ENCODE measurements around the gene SIPA1.

SIPA1 gene

DNA sequence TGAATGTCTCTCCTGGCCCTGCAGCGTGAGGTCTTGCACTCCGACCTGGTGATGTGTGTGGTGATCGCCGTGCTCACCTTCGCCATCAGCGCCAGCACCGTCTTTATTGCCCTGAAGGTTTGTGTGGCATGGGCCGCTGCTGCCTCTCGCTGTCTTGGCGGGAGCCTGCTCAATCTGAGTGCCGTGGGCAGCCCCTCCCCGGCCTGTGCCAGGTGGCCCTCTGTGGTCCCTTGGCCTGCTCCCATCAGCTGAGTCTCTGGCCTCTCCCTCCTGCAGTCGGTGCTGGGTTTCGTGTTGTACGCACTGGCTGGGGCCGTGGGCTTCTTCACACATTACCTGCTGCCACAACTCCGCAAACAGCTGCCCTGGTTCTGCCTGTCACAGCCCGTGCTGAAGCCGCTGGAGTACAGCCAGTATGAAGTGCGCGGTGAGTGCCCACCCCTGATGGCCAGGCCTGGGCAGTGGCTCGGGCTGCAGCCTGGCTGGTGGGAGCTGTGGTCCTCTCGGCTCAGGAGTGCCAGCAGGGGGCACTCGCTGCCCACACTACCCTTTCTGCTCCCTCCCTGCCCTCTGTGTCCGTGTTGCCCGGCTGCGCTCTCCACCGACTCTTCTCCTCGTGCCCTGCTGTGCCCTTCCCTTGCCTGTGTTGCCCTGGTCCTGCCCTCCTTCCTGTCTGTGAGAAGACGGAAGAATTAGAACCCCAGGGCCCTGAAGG, 12.1 kb upstream of the SIPA1 start:
- ChIA-PET POLR2A (interaction anchor here (0.6 kb wide), 1 partner anchor 11 kb away, joined by 3 read pairs; no protein-coding TSS in a partner anchor), CTCF (interaction anchor here (0.7 to 4.7 kb wide), 30 partner anchors 9 to 264 kb away, joined by 3 to 54 read pairs (median 4); partner anchors contain the start of genes AP5B1, CCDC85B, KAT5 and MUS81)
- TF ChIP-seq, protein P1, sequence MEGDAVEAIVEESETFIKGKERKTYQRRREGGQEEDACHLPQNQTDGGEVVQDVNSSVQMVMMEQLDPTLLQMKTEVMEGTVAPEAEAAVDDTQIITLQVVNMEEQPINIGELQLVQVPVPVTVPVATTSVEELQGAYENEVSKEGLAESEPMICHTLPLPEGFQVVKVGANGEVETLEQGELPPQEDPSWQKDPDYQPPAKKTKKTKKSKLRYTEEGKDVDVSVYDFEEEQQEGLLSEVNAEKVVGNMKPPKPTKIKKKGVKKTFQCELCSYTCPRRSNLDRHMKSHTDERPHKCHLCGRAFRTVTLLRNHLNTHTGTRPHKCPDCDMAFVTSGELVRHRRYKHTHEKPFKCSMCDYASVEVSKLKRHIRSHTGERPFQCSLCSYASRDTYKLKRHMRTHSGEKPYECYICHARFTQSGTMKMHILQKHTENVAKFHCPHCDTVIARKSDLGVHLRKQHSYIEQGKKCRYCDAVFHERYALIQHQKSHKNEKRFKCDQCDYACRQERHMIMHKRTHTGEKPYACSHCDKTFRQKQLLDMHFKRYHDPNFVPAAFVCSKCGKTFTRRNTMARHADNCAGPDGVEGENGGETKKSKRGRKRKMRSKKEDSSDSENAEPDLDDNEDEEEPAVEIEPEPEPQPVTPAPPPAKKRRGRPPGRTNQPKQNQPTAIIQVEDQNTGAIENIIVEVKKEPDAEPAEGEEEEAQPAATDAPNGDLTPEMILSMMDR (IDR thresholded peaks at IDR 0.05; ENCODE audit: control extremely low read depth, extremely low read depth, low read depth, missing control alignments) = peak; percentile 71
- peak; percentile 84 for DNase-seq (ENCODE audit: extremely low spot score)

DNA sequence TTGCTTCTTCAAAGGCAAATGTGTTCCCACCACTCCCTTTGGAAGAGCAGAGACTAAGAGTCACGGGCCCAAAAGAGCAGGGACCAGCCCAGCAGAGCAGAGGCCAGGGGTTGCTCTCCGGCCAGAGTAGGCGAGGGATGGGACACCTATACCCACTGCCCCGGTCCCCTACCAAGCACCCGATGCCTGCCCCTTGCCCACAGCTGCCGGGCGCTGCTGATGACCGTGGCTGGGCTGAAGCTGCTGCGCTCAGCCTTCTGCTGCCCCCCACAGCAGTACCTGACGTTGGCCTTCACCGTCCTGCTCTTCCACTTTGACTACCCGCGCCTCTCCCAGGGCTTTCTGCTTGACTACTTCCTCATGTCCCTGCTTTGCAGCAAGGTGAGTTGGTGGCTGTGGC, 10.7 kb upstream of the SIPA1 start:
- ChIA-PET POLR2A (no interaction called here), CTCF (interaction anchor here (0.9 to 4.7 kb wide), 11 partner anchors 8 to 257 kb away, joined by 3 to 54 read pairs (median 8); partner anchors contain the start of genes AP5B1, KAT5 and SIPA1)
- TF ChIP-seq, protein P1 (IDR thresholded peaks at IDR 0.05; ENCODE audit: control extremely low read depth, extremely low read depth, low read depth, missing control alignments) = no peak
- DNase-seq (ENCODE audit: extremely low spot score) = no peak

DNA sequence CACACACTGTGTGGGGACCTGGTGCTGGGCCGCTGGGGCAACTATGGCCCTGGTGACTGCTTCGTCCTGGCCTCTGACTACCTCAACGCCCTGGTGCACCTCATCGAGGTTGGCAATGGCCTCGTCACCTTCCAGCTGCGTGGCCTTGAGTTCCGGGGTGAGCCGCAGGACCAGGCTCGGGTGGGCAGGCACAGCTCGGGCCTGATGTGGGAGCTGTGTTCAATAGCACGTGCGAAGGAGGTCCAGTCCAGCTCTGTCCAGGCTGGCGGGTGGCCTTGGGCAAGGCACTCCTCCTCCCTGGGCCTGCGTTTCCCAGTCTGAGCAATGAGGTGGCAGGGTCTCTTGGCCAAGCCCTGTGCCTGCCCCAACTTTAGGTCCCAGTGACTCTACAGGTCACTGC, 8.3 kb upstream of the SIPA1 start:
- DNase-seq (ENCODE audit: extremely low spot score) = no peak
- ChIA-PET POLR2A (no interaction called here), CTCF (interaction anchor here (1.4 to 2.8 kb wide), 2 partner anchors 9 to 13 kb away, joined by 5 to 10 read pairs; partner anchors contain the start of gene SIPA1)
- TF ChIP-seq, protein P1 (IDR thresholded peaks at IDR 0.05; ENCODE audit: control extremely low read depth, extremely low read depth, low read depth, missing control alignments) = no peak

DNA sequence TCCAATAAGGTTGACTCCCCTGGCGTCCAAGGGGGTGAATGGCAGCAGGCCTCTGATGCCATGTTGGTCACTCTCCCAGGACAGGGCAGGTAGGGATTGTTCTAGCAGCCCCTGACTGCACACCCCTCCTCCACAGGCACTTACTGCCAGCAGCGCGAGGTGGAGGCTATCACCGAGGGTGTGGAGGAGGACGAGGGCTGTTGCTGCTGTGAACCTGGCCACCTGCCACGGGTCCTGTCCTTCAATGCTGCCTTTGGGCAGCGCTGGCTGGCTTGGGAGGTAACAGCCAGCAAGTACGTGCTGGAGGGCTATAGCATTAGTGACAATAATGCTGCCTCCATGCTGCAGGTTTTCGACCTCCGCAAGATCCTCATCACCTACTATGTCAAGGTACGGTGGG, 7.7 kb upstream of the SIPA1 start:
- DNase-seq (ENCODE audit: extremely low spot score) = no peak
- ChIA-PET CTCF (interaction anchor here (2.8 kb wide), 1 partner anchor 8 kb away, joined by 10 read pairs; the partner anchor contains the start of gene SIPA1), POLR2A (no interaction called here)
- TF ChIP-seq, protein P1 (IDR thresholded peaks at IDR 0.05; ENCODE audit: control extremely low read depth, extremely low read depth, low read depth, missing control alignments) = no peak

DNA sequence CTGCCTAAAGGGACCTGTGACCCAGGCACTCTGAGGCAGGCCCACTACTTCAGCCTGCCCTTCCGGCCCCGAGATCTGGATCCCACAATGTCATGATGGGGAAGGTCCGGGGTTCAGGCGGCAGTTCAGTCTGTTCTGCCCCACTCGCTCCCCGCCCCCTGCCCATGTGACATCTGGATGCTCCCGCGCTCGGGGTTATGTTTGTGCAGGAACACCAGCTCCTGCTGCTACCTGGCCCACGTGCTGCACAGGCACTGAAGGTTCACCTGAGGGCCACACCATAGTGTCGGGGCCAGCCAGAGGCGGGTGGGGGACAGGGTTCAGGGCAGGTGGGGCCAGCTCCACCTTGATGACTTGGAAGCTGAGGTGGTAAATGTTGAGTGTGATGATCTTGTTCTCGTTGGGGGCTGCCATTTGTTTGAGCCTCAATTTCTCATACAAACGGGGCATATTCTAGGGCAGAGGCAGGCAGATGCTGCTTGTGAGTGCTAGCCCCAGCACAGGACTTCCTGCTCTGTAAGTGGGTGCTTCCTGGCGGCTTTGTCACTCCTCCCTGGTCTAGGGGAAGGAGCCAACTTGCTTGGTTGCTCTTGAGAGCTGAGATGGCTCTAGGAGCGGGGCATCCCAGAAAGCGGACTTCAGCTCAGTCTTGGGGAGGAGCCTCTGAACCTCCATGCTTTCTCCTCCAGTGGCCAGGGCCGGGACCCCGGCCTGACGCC, 4.4 kb upstream of the SIPA1 start:
- no peak for DNase-seq (ENCODE audit: extremely low spot score)
- CTCF ChIA-PET = interaction anchor here (0.8 to 1.0 kb wide), 3 partner anchors 39 to 226 kb away, joined by 3 to 4 read pairs (median 3); no protein-coding TSS in a partner anchor
- POLR2A ChIA-PET = interaction anchor here (1.0 kb wide), 1 partner anchor 11 kb away, joined by 3 read pairs; no protein-coding TSS in a partner anchor
- TF ChIP-seq, protein P1 (IDR thresholded peaks at IDR 0.05; ENCODE audit: control extremely low read depth, extremely low read depth, low read depth, missing control alignments) = no peak

DNA sequence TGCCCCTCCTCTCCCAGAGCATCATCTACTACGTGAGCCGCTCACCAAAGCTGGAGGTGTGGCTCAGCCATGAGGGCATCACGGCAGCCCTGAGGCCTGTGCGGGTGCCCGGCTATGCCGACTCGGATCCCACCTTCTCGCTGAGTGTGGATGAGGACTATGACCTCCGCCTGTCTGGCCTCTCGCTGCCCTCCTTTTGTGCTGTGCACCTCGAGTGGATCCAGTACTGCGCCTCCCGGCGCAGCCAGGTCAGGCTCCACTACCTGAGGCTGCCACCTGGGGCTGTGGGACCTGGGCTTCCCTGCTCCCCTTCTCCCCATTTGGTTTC, 3.8 kb upstream of the SIPA1 start:
- no peak for DNase-seq (ENCODE audit: extremely low spot score)
- POLR2A ChIA-PET = no interaction called here
- CTCF ChIA-PET = no interaction called here
- TF ChIP-seq, protein P1 (IDR thresholded peaks at IDR 0.05; ENCODE audit: control extremely low read depth, extremely low read depth, low read depth, missing control alignments) = no peak
